ENCODE measurements around the gene ARPC1B. TPM values are rescaled to one million over a fixed set of nuclear protein-coding genes. Genes with fewer than 3 reads are reported as not detected.
"Not testable (repeated sequence)": the region's sequence is repeated elsewhere in the genome, so short reads cannot be mapped to it uniquely, and the experiment has no call there.

ARPC1B gene
- total RNA-seq, 1 donor from 2014 or later = 565 TPM

GRCh38 chr7:99409806-99410205 lies 35.3 kb downstream of the ARPC1B start:
- peak; percentile 17 for DNase-seq (ENCODE audit: low read depth)

DNA sequence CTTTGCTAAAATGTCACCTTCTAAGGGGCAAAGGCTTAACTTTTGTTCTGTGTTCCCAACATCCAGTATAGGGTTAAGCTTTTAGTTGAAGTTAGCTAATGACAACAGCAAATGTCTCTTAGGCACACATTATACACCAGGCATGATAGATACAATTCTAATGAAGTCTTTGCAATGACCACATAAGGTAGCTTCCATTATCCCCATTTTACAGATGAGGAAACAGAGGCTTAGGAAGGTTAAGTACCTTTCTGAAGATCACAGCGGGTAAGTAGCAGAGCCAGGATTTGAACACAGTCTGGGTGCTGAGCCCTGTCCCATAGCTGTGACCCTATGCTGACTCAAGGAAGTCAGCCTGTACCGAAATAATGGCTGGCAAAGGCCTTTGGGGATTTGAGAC lies 36.1 kb downstream of the ARPC1B start:
- no peak for DNase-seq (ENCODE audit: low read depth)

GRCh38 chr7:99415513-99416127 lies 41.1 kb downstream of the ARPC1B start:
- peak; percentile 59 for DNase-seq (ENCODE audit: low read depth)

- DNase-seq (ENCODE audit: low read depth) = no peak
Observed at GRCh38 chr7:99418260-99418659, 43.7 kb downstream of the ARPC1B start.

GRCh38 chr7:99419323-99420021 lies 44.9 kb downstream of the ARPC1B start:
- DNase-seq (ENCODE audit: low read depth) = no peak

GRCh38 chr7:99420213-99420612 lies 45.7 kb downstream of the ARPC1B start:
- no peak for DNase-seq (ENCODE audit: low read depth)

GRCh38 chr7:99420986-99421385 lies 46.5 kb downstream of the ARPC1B start:
- DNase-seq (ENCODE audit: low read depth) = no peak

DNA sequence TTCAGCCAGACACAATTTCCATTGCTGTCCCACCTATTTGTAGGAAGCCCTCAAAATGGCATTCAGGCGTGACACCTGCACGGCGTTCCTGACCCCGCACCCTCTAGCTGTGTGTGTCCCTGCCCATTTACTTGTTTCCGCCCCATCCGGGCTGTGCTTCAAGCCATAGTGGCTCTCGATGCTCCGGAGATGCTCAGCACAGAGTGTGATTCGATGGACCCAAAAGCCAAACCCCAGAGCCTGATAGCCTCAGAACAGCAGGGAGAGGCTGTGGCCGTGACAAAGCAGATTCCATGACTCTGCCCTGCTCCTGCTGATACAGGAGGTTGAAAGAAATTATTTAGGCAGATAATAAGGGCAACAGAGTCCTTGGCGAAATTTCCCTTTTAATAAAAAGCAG lies 47.7 kb downstream of the ARPC1B start:
- no peak for DNase-seq (ENCODE audit: low read depth)

- DNase-seq (ENCODE audit: low read depth) = no peak
Observed at GRCh38 chr7:99422625-99423024, 48.1 kb downstream of the ARPC1B start.

- no peak for DNase-seq (ENCODE audit: low read depth)
Observed at GRCh38 chr7:99424932-99425730, 50.6 kb downstream of the ARPC1B start.

DNA sequence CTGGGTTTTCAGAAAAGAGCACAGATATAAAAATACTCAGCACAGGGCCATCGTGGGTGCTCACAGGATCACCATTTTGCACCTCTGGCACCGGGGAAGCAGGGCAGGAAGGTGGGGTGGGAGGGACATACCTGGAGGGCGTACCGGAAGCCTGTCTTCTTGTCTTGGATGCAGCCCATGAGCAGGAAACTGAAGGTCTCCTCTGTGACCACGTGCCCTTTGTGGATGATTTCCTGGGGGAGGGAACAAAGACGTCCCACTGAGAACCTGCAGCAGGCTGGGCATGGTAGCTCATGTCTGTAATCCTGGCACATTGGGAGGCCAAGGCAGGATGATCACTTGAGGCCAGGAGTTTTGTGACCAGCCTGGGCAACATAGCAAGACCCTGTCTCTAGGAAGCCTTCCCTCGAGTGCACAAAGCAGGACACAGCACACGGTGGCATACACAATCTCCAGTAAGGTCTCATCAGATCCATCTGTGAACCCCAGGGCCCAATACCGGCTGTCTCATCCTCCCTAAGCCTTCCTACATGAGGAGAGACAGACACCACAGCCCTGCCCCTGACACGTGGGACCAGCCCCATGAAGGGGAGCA lies 54.5 kb downstream of the ARPC1B start:
- DNase-seq (ENCODE audit: low read depth) = no peak

DNA sequence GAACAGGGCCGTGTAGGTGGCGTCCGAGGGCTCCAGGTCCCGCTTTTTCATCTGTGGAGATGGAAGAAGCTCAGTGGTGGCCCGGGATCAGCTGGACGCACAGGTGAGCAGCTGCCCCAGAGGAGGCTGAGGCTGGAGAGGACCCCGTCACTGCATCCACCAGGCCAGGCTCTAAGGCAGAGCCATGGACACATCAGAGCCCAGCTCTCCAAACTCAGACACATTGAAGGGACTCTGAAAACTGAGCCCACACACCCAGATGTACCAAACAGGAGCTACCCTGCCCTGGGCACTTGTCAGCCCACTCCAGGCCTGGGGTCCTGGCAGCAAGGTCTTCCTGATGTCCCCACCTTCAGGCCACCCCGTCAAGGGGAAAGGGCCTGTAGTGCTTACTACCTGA lies 55.2 kb downstream of the ARPC1B start:
- no peak for DNase-seq (ENCODE audit: low read depth)

- DNase-seq (ENCODE audit: low read depth) = not testable (repeated sequence)
Observed at GRCh38 chr7:99431756-99432540, 57.4 kb downstream of the ARPC1B start.

GRCh38 chr7:99433158-99433557 lies 58.6 kb downstream of the ARPC1B start:
- DNase-seq (ENCODE audit: low read depth) = no peak

- no peak for DNase-seq (ENCODE audit: low read depth)
Observed at GRCh38 chr7:99437946-99438572, 63.5 kb downstream of the ARPC1B start.

DNA sequence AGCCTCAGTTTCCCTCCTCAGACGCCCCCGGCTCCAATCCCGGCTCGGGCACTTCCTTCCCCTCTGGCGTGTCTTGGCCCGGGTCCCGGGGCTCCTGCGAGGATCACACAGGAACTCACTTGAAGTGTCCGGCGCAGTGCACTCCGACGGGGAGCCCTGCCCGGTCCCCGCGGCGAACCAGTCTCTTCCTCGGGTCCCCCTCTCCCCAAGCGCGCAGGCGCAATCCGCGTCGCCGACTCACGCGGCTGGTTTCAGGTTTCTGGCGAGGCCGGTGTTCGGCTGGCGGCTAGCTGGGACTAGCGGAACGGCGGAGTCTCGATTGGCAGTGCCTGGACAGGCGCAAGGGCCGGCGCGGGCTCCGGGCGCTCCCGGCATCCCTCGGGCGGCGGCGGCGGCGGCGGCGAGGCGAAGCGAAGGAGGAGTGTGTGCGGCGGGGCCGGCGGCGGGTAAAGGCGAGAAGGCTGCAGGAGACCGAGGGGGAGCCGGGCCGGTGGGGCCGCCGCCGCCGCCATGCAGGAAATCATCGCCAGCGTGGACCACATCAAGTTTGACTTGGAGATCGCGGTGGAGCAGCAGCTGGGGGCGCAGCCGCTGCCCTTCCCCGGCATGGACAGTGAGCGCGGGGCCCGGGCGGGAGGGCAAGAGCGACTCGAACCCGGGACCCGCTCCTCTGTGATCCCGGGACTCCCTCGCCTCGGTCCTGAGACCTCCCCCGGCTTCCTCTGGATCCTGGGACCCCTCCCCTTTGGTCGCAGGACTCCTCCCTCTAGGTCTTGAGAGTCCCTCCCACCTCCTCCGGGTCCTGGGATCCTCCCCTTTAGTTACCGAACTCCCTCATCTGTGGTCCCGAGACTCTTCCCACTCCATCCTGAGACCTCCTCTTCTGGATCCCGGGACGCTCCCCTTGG lies 64.3 kb downstream of the ARPC1B start, which contains the start of the genes CPSF4 and PTCD1:
TSS of gene CPSF4 (plus strand) at position 371 of the 908 bp plus-strand sequence. CDS start at position 511, 140 bp downstream.
TSS of gene PTCD1 (minus strand) at position 226 of the 908 bp plus-strand sequence. CDS start 3,556 bp downstream, outside the sequence.
- peak; percentile 87 for DNase-seq (ENCODE audit: low read depth)

DNA sequence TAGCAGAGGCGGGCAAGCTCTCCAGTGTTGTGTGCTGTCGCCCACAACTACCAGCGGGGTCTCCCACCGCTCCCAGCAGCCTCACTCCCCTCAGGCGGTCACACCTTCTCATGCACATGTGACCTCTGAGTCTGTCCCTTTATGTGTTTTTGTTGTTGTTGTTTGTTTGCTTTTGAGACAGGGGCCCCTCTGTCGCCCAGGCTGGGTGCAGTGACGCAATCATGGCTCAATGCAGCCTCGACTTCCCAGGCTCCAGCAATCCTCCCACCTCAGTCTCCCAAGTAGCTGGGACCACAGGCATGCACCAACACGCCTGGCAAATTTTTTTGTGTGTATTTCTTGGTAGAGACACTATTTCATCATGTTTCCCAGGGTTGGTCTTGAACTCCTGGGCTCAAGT lies 65.7 kb downstream of the ARPC1B start:
- DNase-seq (ENCODE audit: low read depth) = no peak
